HFFc6 (cell line): ENCODE data around the gene NELFA. TPM values are rescaled to one million over a fixed set of nuclear protein-coding genes. Genes with fewer than 3 reads are reported as not detected.
A peak's percentile ranks its signal among the peaks of the same experiment; 100 is the strongest.

ENCODE experiments used
- DNase-seq: peaks from one replicate; pipeline ENCODE4 v3.0.0-alpha.2; 2018
- H3K27ac Mint-ChIP-seq: 2 replicates; pipeline ENCODE4 v1.8.0; 2020; ENCODE audit warnings: mild to moderate bottlenecking, mixed read lengths
- H3K27me3 Mint-ChIP-seq: 2 replicates; pipeline ENCODE4 v1.8.0; 2021; ENCODE audit warnings: mild to moderate bottlenecking, moderate library complexity, mixed read lengths; ENCODE audit not compliant: insufficient read depth
- H3K36me3 Mint-ChIP-seq: 2 replicates; pipeline ENCODE4 v1.8.0; 2021; ENCODE audit warnings: low read depth, mixed read lengths
- H3K4me1 Mint-ChIP-seq: 2 replicates; pipeline ENCODE4 v1.8.0; 2020; ENCODE audit warnings: low read depth, mixed read lengths
- H3K4me3 Mint-ChIP-seq: 2 replicates; pipeline ENCODE4 v1.8.0; 2020; ENCODE audit warnings: mild to moderate bottlenecking, moderate library complexity, mixed read lengths
- H3K9me3 Mint-ChIP-seq: 2 replicates; pipeline ENCODE4 v1.8.0; 2020; ENCODE audit warnings: mild to moderate bottlenecking, mixed read lengths
- total RNA-seq, 6 experiments: library from RNA; stranded (reverse); fragmentation: NEBNext Ultra II Directional; extraction: Animal tissue kit (Norgen Biotek cat#: 25700); gene quantifications; 2 replicates in 1 of 6; 3 replicates in 5 of 6; pipeline ENCODE4 v1.2.3, GENCODE V29; 2021
- TF ChIP-seq, protein P1 (sequence below): fragments of 200-600 bp; sonication (generic); IDR thresholded peaks from 2 replicates; pipeline ENCODE4 v1.5.0; 2021; ENCODE audit warnings: antibody characterized with exemption, mild to moderate bottlenecking

The NELFA gene
- total RNA-seq, 6 experiments from 2014 or later, result 19.2 to 21.2 (median 20.2) TPM

DNA sequence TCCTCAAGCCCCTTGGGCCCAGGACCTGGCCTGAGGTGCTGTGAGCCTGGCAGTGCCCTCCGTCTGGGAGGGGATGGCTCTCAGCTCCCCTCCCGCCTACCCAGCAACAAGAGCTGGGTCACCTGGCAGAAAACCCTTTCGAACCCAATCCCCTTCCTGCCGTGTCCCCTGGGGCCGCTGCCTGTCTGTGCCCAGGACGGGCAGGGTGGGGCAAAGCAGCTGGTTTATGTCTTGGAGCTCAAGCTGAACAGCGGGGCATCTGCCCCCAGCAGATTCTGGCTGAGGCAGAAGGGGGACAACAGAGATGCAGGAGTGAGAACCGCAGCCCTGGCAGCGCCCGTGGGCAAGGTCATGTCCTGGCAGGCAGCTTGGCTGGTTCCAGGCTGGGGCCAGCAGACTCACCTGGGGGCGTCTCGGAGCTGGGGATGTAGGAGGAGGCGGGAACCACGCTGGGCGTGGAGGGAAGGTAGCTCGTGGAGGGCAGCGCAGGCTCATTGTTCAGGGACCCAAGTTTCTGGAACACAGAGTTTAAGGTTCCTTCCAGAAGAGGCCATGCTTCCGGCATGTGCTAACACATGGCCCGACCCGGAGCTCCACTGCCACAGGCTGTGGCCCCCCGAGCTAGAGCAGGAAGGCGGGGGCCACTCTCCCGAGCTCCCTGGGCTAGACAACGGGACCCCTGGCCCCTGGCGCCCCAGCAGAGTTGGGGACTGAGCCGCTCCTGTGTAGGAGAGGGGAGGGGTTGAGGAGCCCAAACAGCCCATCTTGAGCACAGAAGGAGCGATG is 24.2 kb downstream of the NELFA start:
- H3K27ac Mint-ChIP-seq, result no peak overlapping the region
- H3K27me3 Mint-ChIP-seq, result no peaks in the 10 kb centered on the region; the same call in 1 of the 2 replicates
- H3K36me3 Mint-ChIP-seq, result peaks cover 19% of the 10 kb centered on the region
- no peaks in the 10 kb centered on the region for H3K9me3 Mint-ChIP-seq
- no peak for DNase-seq
- TF ChIP-seq, protein P1, sequence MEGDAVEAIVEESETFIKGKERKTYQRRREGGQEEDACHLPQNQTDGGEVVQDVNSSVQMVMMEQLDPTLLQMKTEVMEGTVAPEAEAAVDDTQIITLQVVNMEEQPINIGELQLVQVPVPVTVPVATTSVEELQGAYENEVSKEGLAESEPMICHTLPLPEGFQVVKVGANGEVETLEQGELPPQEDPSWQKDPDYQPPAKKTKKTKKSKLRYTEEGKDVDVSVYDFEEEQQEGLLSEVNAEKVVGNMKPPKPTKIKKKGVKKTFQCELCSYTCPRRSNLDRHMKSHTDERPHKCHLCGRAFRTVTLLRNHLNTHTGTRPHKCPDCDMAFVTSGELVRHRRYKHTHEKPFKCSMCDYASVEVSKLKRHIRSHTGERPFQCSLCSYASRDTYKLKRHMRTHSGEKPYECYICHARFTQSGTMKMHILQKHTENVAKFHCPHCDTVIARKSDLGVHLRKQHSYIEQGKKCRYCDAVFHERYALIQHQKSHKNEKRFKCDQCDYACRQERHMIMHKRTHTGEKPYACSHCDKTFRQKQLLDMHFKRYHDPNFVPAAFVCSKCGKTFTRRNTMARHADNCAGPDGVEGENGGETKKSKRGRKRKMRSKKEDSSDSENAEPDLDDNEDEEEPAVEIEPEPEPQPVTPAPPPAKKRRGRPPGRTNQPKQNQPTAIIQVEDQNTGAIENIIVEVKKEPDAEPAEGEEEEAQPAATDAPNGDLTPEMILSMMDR, result no peak
- H3K4me3 Mint-ChIP-seq, result no peak overlapping the region
- H3K4me1 Mint-ChIP-seq, result peaks cover 7% of the 10 kb centered on the region; the same call in 1 of the 2 replicates

DNA sequence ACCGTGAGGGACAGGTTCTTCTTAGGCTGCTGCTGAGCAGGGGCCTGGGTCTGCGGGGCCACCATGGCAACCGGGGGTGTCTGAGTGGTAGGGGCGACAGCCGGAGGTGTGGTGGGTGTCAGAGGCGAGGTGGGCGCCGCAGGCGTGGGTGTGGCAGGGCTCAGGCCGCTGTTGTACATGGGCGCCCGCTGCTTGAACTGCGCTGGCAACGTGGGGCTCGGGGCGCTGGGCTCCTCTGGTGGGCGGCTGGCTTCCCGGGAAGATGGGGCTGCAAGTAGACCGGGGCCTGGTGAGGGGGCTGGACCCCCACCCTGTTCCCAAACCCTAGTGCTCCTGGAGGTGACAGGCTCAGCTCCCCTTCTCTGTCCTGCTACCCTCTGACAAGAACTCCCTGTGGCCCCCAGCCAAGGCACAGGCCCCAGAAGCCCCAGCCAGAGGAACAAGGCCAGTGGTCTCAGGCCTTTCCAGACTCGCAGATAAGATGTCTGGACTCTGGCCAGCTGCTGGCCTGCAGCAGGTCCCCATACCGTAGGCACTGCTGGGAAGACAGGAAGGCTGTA is 24.8 kb downstream of the NELFA start:
- no peak for DNase-seq
- H3K4me3 Mint-ChIP-seq, result no peak overlapping the region
- H3K27ac Mint-ChIP-seq, result no peak overlapping the region
- peaks cover 7% of the 10 kb centered on the region; the same call in 1 of the 2 replicates for H3K4me1 Mint-ChIP-seq
- TF ChIP-seq, protein P1, result no peak
- peaks cover 26% of the 10 kb centered on the region for H3K36me3 Mint-ChIP-seq
- H3K27me3 Mint-ChIP-seq, result no peaks in the 10 kb centered on the region; the same call in 1 of the 2 replicates
- H3K9me3 Mint-ChIP-seq, result no peaks in the 10 kb centered on the region

DNA sequence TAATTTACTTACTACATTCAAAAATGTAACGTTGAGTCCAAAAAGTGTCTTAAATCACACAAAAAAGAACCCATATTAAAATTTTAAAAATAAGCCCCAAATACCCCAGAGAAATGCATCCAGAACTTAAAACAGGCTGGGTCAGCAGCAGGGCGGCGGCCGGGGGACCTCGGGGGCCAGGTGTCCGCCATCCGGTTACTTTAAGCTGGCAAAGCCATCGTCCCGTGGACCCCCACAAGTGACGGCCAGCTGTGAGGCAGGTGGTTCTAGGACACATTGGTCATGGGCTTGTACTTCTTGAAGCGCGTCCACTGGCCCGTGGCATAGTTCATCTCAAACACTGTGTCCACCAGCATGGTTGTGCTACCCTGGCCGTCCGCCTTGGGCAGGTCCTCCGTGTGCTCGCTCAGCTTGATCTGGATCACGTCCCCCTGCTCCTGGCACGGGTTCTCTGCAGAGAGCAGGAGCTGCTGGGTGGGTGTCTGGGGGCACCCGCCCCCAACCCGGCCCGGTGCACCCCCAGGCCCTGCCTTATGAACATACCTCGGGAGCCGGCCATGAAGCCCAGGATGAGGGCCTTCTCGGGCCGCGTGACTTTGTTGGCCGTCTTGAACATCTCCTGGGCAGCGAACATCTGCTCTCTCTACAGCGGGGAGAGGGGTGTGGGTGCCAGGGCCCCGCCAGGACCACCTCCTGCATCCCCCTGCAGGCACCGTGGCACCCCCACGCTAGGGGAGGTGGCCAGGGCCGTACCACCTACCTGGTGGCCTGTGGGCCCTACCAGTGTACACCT is 25.5 kb downstream of the NELFA start:
- Mint-ChIP-seq H3K9me3 (no peaks in the 10 kb centered on the region), H3K4me1 (peaks cover 7% of the 10 kb centered on the region; the same call in 1 of the 2 replicates), H3K27me3 (no peaks in the 10 kb centered on the region; the same call in 1 of the 2 replicates), H3K36me3 (peaks cover 30% of the 10 kb centered on the region), H3K4me3 (no peak overlapping the region), H3K27ac (peak overlapping the region; percentile 11; the same call in 1 of the 2 replicates)
- DNase-seq, result no peak
- TF ChIP-seq, protein P1, result no peak

DNA sequence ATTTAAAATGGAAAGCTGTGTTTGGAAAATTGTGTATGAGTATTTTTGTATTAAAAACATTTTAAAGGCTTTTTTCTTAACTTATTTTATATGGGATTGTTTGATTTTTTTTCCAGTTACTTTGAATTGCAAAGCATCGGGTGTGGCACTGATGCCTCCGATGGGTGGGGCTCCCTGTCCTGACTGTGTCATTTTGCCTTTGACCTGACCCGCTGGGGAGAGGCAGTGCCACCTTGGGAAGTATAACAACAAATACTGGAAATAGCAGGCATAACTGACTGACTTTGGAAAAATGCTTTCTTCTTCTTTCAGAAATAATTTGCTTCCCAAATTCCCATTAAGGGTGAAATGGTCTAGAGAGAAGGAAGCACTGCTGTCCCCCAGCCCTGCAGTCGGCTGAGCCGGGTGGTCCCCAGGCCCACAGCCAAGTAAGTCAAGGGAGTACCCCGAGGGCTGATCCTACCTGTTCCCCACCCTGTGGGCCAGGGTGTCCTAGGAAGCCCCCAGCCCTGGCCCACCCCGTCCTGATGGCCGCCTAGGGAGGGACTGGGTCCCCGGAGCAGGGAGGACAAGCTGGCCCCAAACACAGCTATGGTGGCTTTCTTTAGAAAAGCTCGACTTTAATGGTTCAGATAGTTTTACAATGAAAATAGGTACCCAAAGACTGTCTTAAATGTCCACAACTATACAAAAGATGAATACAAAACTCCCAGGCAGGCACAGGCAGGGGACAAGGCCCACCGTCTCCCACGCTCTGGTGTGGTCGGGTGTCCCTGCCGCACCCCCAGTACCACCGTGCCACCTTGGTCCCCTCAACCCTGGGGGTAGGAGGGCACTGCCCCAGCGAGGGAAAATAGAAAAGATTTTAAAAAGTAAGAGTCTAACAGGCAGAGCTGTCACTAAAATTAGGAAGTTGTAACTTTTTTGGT is 26.4 kb downstream of the NELFA start:
- H3K27ac Mint-ChIP-seq, result peak overlapping the region; percentile 11; the same call in 1 of the 2 replicates
- H3K9me3 Mint-ChIP-seq, result no peaks in the 10 kb centered on the region
- TF ChIP-seq, protein P1, result no peak
- peaks cover 36% of the 10 kb centered on the region for H3K36me3 Mint-ChIP-seq
- no peak overlapping the region for H3K4me3 Mint-ChIP-seq
- no peak for DNase-seq
- no peaks in the 10 kb centered on the region; the same call in 1 of the 2 replicates for H3K27me3 Mint-ChIP-seq
- peaks cover 7% of the 10 kb centered on the region; the same call in 1 of the 2 replicates for H3K4me1 Mint-ChIP-seq
